Measurements from ENCODE around the gene OSTM1.

DNA sequence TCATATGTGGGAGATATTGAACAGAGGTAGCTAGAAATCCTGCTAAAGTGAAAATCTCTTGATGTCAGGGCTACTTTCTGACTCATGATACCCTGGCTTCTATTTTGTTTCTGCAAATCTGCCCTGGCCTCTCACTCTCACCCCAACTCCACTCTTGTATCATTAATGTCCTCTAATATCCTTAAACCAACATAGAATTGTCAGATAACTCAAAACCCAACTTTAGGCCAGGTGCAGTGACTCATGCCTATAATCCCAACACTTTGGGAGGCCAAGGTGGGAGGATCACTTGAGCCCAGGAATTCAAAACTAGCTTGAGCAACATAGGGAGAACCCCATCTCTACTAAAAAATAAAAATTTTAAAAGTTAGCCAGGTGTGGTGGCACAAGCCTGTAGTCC, 33.8 kb upstream of the OSTM1 start:
- TF ChIP-seq GATA2 (IDR thresholded peaks at IDR 0.05; ENCODE audit: low read depth, low read length) (no peak), GATA3 (IDR thresholded peaks at IDR 0.05; ENCODE audit: low read depth, low read length) (no peak)

Measured in SH-SY5Y (cell line).